Retina (tissue), 1 donor: ENCODE data around the gene APP.
"Not testable (repeated sequence)": the region's sequence is repeated elsewhere in the genome, so short reads cannot be mapped to it uniquely, and the experiment has no call there.

Experiments
- DNase-seq: peaks from one replicate; pipeline ENCODE4 v3.0.0-alpha.2; 2016

Gene APP

GRCh38 chr21:26162081-26162480, 8.5 kb downstream of the APP start:
- no peak for DNase-seq

- DNase-seq: no peak
These were observed 10.7 kb downstream of the APP start for GRCh38 chr21:26159869-26160268.

- DNase-seq: no peak
These were observed 12.8 kb downstream of the APP start for GRCh38 chr21:26157801-26158200.

DNA sequence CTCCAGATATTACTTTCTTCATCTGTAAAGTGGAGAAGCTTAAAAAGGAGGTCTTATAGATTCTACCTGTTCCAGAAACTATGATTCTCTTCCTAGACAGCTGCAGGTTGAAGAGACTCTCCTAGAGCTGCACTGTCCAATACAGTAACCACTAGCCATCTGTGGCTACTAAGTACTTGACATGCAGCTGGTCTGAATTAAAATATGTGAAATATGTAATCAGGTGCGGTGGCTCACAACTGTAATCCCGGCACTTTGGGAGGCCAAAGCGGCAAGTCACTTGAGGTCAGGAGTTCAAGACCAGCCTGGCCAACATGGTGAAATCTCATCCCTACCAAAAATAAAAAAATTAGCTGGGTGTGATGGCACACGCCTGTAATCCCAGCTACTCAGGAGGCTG, 15.8 kb downstream of the APP start:
- DNase-seq: no peak

- DNase-seq: no peak
These were observed 16.8 kb downstream of the APP start for GRCh38 chr21:26153758-26154157.

DNA sequence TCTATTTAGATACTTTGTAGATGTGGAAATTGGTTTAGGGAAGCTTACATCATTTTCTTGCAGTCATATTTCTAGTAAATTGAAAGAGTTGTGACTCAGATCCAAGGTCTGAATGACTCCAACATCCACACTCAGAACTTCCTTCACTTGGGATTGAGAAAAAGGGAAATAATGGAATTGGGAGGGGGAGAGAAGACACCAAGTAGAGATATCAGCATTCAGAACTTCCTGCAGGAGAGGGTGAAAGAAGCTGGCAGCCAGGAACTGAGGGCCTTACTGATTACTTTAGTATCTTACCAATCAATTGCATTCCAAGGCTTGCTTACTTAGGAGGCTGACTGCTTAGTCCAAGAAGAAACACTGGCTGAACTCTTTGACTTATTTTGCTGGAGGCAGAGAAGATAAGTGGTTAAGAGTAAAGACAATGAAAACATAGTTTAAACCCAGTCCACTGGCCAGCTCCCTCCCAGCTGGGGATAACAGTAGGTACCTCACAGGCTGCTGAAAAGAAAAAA, 21.7 kb downstream of the APP start:
- no peak for DNase-seq

- DNase-seq: no peak
These were observed 22.3 kb downstream of the APP start for GRCh38 chr21:26148071-26148839.

- no peak for DNase-seq
These were observed 23.0 kb downstream of the APP start for GRCh38 chr21:26147535-26147934.

GRCh38 chr21:26146681-26147080, 23.9 kb downstream of the APP start:
- no peak for DNase-seq

GRCh38 chr21:26144031-26144430, 26.5 kb downstream of the APP start:
- no peak for DNase-seq

GRCh38 chr21:26142363-26142762, 28.2 kb downstream of the APP start:
- no peak for DNase-seq

DNA sequence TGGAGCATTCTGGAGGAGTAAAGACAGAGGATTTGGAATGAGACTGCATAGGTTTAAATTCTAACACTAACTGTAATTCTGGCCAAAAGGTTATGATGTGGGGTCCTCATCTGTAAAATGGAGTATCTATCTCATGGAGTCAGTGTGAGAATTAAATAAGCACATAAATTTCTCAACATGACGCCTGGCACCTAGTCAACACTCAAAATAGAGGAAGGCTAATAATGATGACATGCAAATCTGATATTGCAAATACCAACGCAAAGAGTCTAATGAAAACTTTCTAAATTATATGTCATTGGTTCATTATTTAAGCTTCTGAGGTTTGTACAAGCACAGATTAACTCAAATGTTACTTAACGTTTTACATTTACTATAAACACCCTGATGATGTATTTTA, 29.6 kb downstream of the APP start:
- DNase-seq: no peak

GRCh38 chr21:26140164-26140579, 30.4 kb downstream of the APP start:
- no peak for DNase-seq

DNA sequence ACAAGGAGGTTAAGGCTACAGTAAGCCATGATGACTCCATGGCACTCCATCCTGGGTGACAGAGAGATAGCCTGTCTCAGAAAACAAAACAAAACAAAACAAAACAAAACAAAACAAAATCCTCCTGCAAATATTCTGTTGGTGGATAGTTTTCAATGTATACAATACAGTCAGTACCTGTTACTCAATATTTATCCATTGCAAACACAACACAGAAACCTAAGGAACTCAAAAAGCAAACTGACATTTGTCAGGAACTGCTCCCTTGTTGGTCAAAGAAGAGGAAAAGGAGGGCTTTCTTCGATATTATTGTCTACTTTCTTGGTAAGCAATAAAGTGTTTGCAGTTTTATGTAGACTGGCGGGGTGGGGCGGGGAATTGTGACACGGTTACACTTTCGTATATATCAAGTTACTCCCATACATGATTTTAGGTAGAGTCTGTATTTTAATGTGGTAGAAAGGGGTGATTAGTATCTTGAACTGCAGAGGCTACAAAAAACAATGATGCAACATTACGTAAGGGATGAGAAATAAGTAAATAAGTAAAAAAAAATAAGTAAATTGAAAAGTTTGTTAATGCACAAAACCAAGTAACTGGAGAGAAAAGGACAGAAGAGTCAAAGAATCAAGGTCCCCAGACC, 31.8 kb downstream of the APP start:
- no peak for DNase-seq

DNA sequence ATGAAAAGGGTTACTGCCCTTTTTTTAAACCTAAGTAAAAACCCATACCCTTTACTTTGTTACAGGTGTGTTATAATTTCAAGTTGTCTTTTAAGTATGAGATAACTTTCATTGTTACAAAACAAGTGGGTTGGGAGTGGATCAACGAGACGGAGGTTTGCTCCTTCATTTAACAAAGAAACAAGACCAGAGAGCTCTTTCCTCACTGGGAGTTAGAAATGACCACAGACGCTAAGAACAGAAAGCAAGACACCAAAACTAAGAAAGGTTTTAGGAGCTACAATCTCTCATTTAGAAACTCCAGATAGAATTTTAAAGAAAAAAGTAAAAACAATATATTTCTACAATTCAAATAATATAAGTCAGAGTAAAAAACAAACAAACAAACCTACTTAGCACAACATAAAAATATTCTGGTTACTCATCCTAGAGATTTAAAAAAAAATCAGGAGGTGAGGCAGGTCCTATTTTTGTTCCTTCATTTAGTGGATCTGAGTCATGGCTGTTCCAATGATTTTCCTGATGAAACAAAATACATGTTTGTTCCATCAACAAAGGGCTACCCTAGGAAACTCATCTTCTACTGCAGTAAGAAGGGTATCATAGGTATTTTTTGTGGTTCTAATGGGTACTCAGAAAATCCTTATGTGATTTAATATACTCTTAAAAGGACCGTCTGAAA, 33.0 kb downstream of the APP start:
- DNase-seq: no peak

DNA sequence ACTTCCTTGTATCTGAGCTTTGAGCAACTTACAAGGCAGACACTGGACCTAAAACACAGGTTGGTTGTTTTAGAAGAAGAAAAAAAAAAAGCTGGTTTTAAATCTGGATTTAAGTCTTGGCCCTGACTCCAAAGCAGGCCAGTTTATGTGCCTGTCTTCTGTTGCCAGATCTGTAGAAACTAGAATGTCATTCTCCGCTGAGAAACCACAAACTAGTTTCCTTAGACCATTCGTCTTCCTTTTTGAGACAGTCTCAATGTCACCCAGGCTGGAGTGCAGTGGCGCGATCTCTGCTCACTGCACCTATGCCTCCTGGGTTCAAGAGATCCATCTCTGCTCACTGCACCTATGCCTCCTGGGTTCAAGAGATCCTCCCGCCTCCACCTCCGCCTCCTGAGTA, 33.9 kb downstream of the APP start:
- DNase-seq: no peak

- DNase-seq: no peak
These were observed 35.0 kb downstream of the APP start for GRCh38 chr21:26135520-26135919.

- DNase-seq: no peak
These were observed 39.0 kb downstream of the APP start for GRCh38 chr21:26131554-26131953.

- not testable (repeated sequence) for DNase-seq
These were observed 39.5 kb downstream of the APP start for GRCh38 chr21:26131053-26131452.

- no peak for DNase-seq
These were observed 40.2 kb downstream of the APP start for GRCh38 chr21:26130249-26130881.

GRCh38 chr21:26127918-26128317, 42.7 kb downstream of the APP start:
- DNase-seq: no peak

DNA sequence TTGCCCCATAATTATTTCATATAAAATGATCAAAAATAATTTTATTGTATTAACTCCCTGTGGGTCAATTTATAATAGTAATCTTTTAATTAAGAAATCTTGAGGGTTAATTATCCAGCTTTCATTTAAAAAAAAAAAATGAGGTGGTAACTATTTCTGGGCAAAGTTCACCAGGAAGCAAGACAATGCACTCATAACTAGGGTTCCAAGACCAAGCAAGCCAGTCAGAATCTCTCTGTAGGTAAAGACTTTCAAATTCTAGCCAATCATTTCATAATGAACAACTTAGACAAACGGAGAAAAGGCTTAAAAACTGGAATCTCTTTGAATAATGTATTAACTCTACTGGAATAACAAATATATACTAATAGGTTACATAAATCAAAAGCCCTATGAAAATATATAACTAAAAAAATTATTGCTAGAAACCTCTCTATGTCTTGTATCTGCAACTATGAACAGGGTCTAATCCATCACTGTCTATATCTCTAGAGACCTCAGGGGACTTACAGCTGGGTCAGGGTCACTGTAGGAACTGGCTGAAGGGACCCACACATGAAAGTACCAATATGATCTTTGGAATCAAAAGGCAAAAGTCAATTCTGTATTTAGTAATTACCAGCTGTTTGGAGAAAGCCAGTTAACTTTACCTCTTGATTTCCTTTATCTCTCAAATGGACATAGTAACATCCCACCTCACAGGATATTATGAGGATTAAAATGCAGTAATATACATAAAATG, 43.3 kb downstream of the APP start:
- DNase-seq: no peak

DNA sequence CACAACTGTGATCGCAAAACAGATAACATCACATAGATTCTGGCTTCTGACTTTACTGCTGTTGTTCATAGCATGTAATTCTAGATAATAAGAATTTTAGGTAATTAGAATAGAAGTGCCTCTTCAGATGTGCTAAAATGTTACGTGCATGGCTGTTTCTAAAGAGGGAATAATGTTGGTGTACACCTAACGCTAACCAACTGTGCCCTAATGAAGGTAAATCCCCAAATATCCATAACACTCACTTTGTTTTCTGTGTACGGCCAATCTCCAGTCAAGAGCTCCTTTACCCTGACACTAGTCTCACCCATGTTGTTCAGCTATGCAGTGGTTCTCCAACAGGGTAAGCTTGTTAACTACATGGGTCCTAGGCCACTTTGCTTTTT, 44.4 kb downstream of the APP start:
- DNase-seq: no peak
